HEK293 (cell line): ENCODE results near the gene AFDN.
A peak's percentile ranks its signal among the peaks of the same experiment; 100 is the strongest.

Experiments used
- FEZF1 ChIP-seq: fragments of 450-650 bp; formaldehyde crosslinking; IDR thresholded peaks from 2 replicates; pipeline ENCODE4 v1.5.1; 2016; ENCODE audit warnings: missing biosample characterization, missing genetic modification characterization
- GLI2 ChIP-seq: fragments of 450-650 bp; formaldehyde crosslinking; IDR thresholded peaks from 2 replicates; pipeline ENCODE4; 2017; ENCODE audit warnings: missing biosample characterization, missing genetic modification characterization, low read depth, borderline replicate concordance
- IKZF3 ChIP-seq: fragments of 450-650 bp; IDR thresholded peaks from 2 replicates; pipeline ENCODE4 v1.5.0; 2018; ENCODE audit warnings: missing biosample characterization, mild to moderate bottlenecking, missing genetic modification characterization, moderate library complexity
- KLF1 ChIP-seq: fragments of 450-650 bp; formaldehyde crosslinking; IDR thresholded peaks from 2 replicates; pipeline ENCODE4 v1.5.1; 2016; ENCODE audit warnings: missing biosample characterization, missing genetic modification characterization
- SETDB1 ChIP-seq: IDR thresholded peaks from one replicate; pipeline ENCODE4 v1.6.1; 2017; ENCODE audit warnings: mild to moderate bottlenecking, low read length, moderate library complexity, mixed read lengths; ENCODE audit not compliant: insufficient read length
- YY2 ChIP-seq: fragments of 450-650 bp; formaldehyde crosslinking; IDR thresholded peaks from 2 replicates; pipeline ENCODE4 v1.5.1; 2016; ENCODE audit warnings: missing biosample characterization, missing genetic modification characterization
- ZBTB48 ChIP-seq: fragments of 450-650 bp; formaldehyde crosslinking; IDR thresholded peaks from 2 replicates; pipeline ENCODE4 v1.5.1; 2016; ENCODE audit warnings: missing biosample characterization, missing genetic modification characterization
- ZNF174 ChIP-seq: fragments of 450-650 bp; formaldehyde crosslinking; IDR thresholded peaks from 2 replicates; pipeline ENCODE4 v1.5.0; 2017; ENCODE audit warnings: missing biosample characterization, mild to moderate bottlenecking, missing genetic modification characterization
- ZNF184 ChIP-seq: fragments of 450-650 bp; IDR thresholded peaks from 2 replicates; pipeline ENCODE4 v1.5.1; 2018; ENCODE audit warnings: missing biosample characterization, mild to moderate bottlenecking, missing genetic modification characterization
- ZNF211 ChIP-seq: fragments of 450-650 bp; formaldehyde crosslinking; IDR thresholded peaks from 2 replicates; pipeline ENCODE4 v1.5.1; 2016; ENCODE audit warnings: low read depth, missing biosample characterization, missing genetic modification characterization
- ZNF223 ChIP-seq: fragments of 450-650 bp; formaldehyde crosslinking; IDR thresholded peaks from 2 replicates; pipeline ENCODE4 v1.5.1; 2016; ENCODE audit warnings: missing biosample characterization, missing genetic modification characterization
- ZNF24 ChIP-seq: fragments of 450-650 bp; formaldehyde crosslinking; IDR thresholded peaks from 2 replicates; pipeline ENCODE4 v1.5.1; 2016; ENCODE audit warnings: missing biosample characterization, missing genetic modification characterization
- ZNF521 ChIP-seq: fragments of 450-650 bp; formaldehyde crosslinking; IDR thresholded peaks from 2 replicates; pipeline ENCODE4 v1.5.1; 2017; ENCODE audit warnings: missing biosample characterization, mild to moderate bottlenecking, missing genetic modification characterization
- ZNF529 ChIP-seq: fragments of 450-650 bp; formaldehyde crosslinking; IDR thresholded peaks from 2 replicates; pipeline ENCODE4 v1.5.1; 2017; ENCODE audit warnings: missing genetic modification characterization, missing biosample characterization; ENCODE audit not compliant: insufficient replicate concordance
- ZNF664 ChIP-seq: fragments of 450-650 bp; formaldehyde crosslinking; IDR thresholded peaks from 2 replicates; pipeline ENCODE4 v1.5.1; 2016; ENCODE audit warnings: missing biosample characterization, missing genetic modification characterization
- ZNF701 ChIP-seq: fragments of 450-650 bp; formaldehyde crosslinking; IDR thresholded peaks from 2 replicates; pipeline ENCODE4 v1.5.1; 2016; ENCODE audit warnings: missing biosample characterization, missing genetic modification characterization
- ZNF768 ChIP-seq: fragments of 450-650 bp; formaldehyde crosslinking; IDR thresholded peaks from 2 replicates; pipeline ENCODE4 v1.5.1; 2018; ENCODE audit warnings: missing biosample characterization, mild to moderate bottlenecking, missing genetic modification characterization
- ZNF791 ChIP-seq: fragments of 450-650 bp; formaldehyde crosslinking; IDR thresholded peaks from 2 replicates; pipeline ENCODE4 v1.5.1; 2016; ENCODE audit warnings: missing biosample characterization, missing genetic modification characterization
- ZNF843 ChIP-seq: fragments of 450-650 bp; formaldehyde crosslinking; IDR thresholded peaks from 2 replicates; pipeline ENCODE4 v1.5.1; 2016; ENCODE audit warnings: missing biosample characterization, missing genetic modification characterization
- ZXDB ChIP-seq: fragments of 450-650 bp; formaldehyde crosslinking; IDR thresholded peaks from 2 replicates; pipeline ENCODE4 v1.5.1; 2016; ENCODE audit warnings: missing biosample characterization, missing genetic modification characterization
- TF ChIP-seq, protein P1 (sequence below): fragments of 450-650 bp; formaldehyde crosslinking; IDR thresholded peaks from 2 replicates; pipeline ENCODE4 v1.5.1; 2016; ENCODE audit warnings: missing biosample characterization, missing genetic modification characterization
- TF ChIP-seq, protein P2 (sequence below): fragments of 450-650 bp; IDR thresholded peaks from 2 replicates; pipeline ENCODE4 v1.5.1; 2018; ENCODE audit warnings: missing biosample characterization, missing genetic modification characterization
- TF ChIP-seq, protein P3 (sequence below): fragments of 450-650 bp; formaldehyde crosslinking; conservative IDR thresholded peaks from 2 replicates; pipeline ENCODE4 v1.5.1; 2016; ENCODE audit warnings: low read depth, missing biosample characterization, missing genetic modification characterization
- TF ChIP-seq, protein P4 (sequence below): fragments of 450-650 bp; formaldehyde crosslinking; IDR thresholded peaks from 2 replicates; pipeline ENCODE4 v1.5.1; 2016; ENCODE audit warnings: missing biosample characterization, missing genetic modification characterization
- TF ChIP-seq, protein P5 (sequence below): fragments of 450-650 bp; formaldehyde crosslinking; IDR thresholded peaks from 2 replicates; pipeline ENCODE4 v1.5.1; 2016; ENCODE audit warnings: missing biosample characterization, missing genetic modification characterization
- TF ChIP-seq, protein P6 (sequence below): fragments of 450-650 bp; formaldehyde crosslinking; IDR thresholded peaks from 2 replicates; pipeline ENCODE4 v1.5.1; 2016; ENCODE audit warnings: missing biosample characterization, missing genetic modification characterization

AFDN gene

DNA sequence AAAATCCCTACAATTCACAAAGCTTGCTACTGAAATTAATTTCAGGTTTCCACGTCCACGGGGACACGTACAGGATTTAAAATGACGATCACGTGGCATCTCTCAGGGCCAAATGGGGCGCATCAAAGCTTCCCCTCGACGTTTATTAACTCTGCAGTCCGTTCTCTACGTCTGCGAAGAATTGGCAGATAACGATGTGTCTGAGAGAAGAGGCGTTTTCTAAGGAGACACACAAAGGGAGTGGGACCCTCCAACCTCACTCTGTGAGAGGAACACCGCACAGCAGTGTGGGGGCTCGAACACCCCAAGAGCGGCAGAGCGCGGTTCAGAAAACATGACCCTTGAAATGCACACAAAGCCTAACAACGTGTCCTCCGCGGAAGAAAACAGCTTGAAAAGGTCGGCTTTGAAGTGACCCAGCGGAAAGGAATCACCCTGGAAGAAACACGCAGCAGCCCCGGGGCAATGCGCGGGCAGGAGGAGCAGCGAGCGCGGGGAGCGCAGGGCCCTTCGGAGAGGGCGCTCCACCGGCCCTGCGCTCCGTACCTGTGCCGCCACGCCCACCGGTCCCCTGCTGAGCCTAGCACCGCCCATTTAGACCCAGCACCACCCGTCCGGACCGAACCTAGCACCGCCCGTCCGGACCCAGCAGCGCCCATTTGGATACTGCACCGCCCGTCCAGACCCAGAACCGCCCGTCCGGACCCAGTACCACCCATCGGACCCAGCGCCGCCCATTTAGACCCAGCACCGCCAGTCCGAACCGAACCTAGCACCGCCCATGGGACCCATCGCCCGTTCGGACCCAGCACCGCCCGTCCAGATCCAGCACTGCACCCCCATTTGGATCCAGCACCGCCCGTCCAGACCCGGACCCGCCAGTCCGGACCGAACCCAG is 1.1 kb upstream of the AFDN start (continued):
- TF ChIP-seq, protein P1, sequence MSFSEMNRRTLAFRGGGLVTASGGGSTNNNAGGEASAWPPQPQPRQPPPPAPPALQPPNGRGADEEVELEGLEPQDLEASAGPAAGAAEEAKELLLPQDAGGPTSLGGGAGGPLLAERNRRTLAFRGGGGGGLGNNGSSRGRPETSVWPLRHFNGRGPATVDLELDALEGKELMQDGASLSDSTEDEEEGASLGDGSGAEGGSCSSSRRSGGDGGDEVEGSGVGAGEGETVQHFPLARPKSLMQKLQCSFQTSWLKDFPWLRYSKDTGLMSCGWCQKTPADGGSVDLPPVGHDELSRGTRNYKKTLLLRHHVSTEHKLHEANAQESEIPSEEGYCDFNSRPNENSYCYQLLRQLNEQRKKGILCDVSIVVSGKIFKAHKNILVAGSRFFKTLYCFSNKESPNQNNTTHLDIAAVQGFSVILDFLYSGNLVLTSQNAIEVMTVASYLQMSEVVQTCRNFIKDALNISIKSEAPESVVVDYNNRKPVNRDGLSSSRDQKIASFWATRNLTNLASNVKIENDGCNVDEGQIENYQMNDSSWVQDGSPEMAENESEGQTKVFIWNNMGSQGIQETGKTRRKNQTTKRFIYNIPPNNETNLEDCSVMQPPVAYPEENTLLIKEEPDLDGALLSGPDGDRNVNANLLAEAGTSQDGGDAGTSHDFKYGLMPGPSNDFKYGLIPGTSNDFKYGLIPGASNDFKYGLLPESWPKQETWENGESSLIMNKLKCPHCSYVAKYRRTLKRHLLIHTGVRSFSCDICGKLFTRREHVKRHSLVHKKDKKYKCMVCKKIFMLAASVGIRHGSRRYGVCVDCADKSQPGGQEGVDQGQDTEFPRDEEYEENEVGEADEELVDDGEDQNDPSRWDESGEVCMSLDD (tag by site-specific recombination), result no peak; the same call in 1 of the 2 replicates
- TF ChIP-seq, protein P2, sequence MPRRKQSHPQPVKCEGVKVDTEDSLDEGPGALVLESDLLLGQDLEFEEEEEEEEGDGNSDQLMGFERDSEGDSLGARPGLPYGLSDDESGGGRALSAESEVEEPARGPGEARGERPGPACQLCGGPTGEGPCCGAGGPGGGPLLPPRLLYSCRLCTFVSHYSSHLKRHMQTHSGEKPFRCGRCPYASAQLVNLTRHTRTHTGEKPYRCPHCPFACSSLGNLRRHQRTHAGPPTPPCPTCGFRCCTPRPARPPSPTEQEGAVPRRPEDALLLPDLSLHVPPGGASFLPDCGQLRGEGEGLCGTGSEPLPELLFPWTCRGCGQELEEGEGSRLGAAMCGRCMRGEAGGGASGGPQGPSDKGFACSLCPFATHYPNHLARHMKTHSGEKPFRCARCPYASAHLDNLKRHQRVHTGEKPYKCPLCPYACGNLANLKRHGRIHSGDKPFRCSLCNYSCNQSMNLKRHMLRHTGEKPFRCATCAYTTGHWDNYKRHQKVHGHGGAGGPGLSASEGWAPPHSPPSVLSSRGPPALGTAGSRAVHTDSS, result no peak
- TF ChIP-seq ZNF791 (tag by site-specific recombination) (no peak), ZBTB48 (tag by site-specific recombination) (no peak), ZNF184 (tag by site-specific recombination) (no peak), ZNF521 (no peak), ZNF529 (no peak), ZXDB (tag by site-specific recombination) (no peak), IKZF3 (tag by site-specific recombination) (no peak), ZNF24 (tag by site-specific recombination) (no peak), SETDB1 (no peak), GLI2 (tag by site-specific recombination) (no peak), ZNF664 (tag by site-specific recombination) (no peak), FEZF1 (no peak), ZNF768 (tag by site-specific recombination) (no peak), ZNF223 (no peak), YY2 (tag by site-specific recombination) (no peak), ZNF174 (no peak), ZNF211 (tag by site-specific recombination) (no peak), KLF1 (tag by site-specific recombination) (peak; percentile 40), ZNF701 (no peak), ZNF843 (tag by site-specific recombination) (no peak)
- TF ChIP-seq, protein P3, sequence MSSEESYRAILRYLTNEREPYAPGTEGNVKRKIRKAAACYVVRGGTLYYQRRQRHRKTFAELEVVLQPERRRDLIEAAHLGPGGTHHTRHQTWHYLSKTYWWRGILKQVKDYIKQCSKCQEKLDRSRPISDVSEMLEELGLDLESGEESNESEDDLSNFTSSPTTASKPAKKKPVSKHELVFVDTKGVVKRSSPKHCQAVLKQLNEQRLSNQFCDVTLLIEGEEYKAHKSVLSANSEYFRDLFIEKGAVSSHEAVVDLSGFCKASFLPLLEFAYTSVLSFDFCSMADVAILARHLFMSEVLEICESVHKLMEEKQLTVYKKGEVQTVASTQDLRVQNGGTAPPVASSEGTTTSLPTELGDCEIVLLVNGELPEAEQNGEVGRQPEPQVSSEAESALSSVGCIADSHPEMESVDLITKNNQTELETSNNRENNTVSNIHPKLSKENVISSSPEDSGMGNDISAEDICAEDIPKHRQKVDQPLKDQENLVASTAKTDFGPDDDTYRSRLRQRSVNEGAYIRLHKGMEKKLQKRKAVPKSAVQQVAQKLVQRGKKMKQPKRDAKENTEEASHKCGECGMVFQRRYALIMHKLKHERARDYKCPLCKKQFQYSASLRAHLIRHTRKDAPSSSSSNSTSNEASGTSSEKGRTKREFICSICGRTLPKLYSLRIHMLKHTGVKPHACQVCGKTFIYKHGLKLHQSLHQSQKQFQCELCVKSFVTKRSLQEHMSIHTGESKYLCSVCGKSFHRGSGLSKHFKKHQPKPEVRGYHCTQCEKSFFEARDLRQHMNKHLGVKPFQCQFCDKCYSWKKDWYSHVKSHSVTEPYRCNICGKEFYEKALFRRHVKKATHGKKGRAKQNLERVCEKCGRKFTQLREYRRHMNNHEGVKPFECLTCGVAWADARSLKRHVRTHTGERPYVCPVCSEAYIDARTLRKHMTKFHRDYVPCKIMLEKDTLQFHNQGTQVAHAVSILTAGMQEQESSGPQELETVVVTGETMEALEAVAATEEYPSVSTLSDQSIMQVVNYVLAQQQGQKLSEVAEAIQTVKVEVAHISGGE (tag by site-specific recombination), result no peak
- TF ChIP-seq, protein P4, sequence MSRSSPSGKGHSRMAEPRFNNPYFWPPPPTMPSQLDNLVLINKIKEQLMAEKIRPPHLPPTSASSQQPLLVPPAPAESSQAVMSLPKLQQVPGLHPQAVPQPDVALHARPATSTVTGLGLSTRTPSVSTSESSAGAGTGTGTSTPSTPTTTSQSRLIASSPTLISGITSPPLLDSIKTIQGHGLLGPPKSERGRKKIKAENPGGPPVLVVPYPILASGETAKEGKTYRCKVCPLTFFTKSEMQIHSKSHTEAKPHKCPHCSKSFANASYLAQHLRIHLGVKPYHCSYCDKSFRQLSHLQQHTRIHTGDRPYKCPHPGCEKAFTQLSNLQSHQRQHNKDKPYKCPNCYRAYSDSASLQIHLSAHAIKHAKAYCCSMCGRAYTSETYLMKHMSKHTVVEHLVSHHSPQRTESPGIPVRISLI (tag by site-specific recombination), result no peak
- TF ChIP-seq, protein P5, sequence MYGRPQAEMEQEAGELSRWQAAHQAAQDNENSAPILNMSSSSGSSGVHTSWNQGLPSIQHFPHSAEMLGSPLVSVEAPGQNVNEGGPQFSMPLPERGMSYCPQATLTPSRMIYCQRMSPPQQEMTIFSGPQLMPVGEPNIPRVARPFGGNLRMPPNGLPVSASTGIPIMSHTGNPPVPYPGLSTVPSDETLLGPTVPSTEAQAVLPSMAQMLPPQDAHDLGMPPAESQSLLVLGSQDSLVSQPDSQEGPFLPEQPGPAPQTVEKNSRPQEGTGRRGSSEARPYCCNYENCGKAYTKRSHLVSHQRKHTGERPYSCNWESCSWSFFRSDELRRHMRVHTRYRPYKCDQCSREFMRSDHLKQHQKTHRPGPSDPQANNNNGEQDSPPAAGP (tag by site-specific recombination), result no peak; the same call in 1 of the 2 replicates
- TF ChIP-seq, protein P6, sequence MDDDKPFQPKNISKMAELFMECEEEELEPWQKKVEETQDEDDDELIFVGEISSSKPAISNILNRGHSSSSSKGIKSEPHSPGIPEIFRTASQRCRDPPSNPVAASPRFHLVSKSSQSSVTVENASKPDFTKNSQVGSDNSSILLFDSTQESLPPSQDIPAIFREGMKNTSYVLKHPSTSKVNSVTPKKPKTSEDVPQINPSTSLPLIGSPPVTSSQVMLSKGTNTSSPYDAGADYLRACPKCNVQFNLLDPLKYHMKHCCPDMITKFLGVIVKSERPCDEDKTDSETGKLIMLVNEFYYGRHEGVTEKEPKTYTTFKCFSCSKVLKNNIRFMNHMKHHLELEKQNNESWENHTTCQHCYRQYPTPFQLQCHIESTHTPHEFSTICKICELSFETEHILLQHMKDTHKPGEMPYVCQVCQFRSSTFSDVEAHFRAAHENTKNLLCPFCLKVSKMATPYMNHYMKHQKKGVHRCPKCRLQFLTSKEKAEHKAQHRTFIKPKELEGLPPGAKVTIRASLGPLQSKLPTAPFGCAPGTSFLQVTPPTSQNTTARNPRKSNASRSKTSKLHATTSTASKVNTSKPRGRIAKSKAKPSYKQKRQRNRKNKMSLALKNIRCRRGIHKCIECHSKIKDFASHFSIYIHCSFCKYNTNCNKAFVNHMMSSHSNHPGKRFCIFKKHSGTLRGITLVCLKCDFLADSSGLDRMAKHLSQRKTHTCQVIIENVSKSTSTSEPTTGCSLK (tag by site-specific recombination), result no peak
